ENCODE data around the gene CALCA.

CALCA gene

DNA sequence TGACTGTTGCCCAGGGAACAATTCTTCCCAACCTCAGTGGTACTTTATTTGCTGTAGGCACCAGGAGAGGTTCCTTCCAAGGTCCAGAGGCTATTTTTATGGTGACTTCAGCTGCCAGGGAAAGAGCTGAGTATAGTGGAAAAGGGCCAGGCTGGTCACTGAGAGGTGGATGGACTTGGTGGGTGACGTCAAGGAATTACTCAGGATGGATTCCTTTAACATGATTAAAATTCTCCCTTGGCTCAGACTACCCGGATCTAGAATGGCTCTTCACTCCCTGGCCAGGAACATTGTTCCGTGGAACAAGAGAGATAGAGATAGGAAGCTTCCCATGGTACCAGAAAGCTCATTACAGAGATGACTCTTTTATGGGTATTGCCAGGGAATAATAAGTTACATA lies 8.7 kb upstream of the CALCA start:
- no peak overlapping the region for H3K27ac ChIP-seq
- no peak for TF ChIP-seq ZFX (IDR thresholded peaks at IDR 0.05)
- TF ChIP-seq, protein P1, sequence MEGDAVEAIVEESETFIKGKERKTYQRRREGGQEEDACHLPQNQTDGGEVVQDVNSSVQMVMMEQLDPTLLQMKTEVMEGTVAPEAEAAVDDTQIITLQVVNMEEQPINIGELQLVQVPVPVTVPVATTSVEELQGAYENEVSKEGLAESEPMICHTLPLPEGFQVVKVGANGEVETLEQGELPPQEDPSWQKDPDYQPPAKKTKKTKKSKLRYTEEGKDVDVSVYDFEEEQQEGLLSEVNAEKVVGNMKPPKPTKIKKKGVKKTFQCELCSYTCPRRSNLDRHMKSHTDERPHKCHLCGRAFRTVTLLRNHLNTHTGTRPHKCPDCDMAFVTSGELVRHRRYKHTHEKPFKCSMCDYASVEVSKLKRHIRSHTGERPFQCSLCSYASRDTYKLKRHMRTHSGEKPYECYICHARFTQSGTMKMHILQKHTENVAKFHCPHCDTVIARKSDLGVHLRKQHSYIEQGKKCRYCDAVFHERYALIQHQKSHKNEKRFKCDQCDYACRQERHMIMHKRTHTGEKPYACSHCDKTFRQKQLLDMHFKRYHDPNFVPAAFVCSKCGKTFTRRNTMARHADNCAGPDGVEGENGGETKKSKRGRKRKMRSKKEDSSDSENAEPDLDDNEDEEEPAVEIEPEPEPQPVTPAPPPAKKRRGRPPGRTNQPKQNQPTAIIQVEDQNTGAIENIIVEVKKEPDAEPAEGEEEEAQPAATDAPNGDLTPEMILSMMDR (conservative IDR thresholded peaks at IDR 0.05) = no peak

DNA sequence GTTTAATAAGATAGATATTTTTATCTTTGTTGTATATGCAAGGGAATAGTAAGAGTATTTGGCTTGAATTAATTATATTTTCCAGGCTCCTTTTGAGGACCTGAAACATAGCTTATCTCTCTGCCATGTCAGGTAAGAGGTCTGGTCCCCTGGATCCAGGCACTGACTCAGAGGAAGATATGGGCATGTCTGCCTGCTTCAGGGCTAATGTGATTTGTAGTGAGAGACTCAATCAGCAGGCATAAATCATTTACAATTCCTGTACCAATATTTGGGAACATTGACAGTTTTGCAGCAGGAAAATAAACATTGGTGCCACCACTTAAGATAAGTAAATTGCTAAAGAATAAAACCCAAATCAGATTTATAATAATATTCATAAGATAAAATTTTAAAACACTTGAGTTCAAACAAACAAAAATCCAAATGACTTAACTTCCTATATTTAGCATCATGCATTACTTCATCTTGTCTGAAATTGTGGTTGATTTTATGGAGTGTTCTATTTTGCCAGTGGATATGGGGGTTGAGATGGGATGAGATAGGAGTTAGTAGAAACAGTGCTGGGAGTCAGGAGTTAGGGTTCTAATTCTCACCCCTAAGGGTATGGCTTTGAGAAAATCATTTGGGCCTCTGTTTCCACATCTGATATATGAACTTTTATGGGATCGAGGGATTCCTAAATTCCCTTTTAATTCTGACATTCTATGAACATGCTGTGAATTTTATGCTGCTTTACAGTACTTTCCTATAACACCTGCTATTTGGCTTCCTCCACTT lies 5.1 kb upstream of the CALCA start:
- no peak overlapping the region for H3K27ac ChIP-seq
- TF ChIP-seq, protein P1 (conservative IDR thresholded peaks at IDR 0.05) = no peak
- no peak for TF ChIP-seq ZFX (IDR thresholded peaks at IDR 0.05)

DNA sequence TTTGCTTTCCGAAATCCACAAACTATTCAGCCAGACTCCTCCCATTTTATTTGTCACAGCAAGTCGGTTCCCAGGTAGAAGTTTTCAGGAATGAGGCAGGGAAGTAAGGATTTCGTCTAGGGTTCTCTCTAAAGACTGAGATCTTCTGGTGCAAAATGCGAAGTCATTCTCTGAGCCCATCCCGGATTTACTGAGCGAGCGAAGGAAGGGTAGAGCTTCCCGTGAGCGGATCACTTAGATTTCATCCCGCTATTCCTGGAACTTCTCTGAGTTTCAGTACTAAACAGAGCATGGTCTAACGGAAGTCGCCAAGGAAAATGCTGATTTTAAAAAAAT lies 3.1 kb upstream of the CALCA start:
- TF ChIP-seq, protein P1 (conservative IDR thresholded peaks at IDR 0.05) = no peak
- no peak for TF ChIP-seq ZFX (IDR thresholded peaks at IDR 0.05)
- H3K27ac ChIP-seq = no peak overlapping the region

DNA sequence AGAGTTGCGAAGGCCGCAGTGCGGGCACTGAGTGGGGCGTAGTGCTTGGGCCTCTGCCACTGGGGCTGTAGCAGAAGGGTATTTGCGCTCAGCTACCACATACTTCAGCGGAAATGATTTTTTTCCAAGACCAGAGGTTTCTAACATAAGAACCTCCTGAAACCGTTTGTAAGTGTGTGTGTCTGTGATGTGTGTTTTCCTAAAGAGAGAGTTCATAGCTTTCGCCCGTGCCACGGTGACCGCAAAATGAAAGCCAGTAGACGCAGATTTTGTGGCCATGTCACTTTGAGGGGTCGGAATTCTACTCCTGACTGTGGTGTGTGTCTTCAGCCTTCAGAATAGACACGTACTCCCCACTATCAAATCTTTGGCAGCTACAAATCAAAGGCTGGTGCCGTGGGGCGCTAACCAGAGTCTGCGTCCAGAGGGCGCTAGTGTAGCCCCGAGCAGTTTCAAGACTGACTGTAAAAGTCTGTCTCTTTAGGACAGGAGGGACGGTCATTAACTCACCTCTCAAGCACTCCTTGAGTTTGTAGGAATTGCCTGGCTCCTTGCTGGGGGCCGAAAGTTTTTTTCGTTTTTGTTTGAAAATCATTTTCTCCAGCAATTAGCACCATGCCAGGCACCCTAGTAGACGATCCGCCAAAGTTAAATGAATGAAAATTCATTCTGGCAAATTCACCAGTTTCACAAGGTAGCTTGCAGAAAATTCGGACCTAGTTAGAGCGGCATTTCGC lies 2.5 kb upstream of the CALCA start:
- H3K27ac ChIP-seq = no peak overlapping the region
- TF ChIP-seq ZFX (IDR thresholded peaks at IDR 0.05) = no peak
- TF ChIP-seq, protein P1 (conservative IDR thresholded peaks at IDR 0.05) = peak; percentile 91

DNA sequence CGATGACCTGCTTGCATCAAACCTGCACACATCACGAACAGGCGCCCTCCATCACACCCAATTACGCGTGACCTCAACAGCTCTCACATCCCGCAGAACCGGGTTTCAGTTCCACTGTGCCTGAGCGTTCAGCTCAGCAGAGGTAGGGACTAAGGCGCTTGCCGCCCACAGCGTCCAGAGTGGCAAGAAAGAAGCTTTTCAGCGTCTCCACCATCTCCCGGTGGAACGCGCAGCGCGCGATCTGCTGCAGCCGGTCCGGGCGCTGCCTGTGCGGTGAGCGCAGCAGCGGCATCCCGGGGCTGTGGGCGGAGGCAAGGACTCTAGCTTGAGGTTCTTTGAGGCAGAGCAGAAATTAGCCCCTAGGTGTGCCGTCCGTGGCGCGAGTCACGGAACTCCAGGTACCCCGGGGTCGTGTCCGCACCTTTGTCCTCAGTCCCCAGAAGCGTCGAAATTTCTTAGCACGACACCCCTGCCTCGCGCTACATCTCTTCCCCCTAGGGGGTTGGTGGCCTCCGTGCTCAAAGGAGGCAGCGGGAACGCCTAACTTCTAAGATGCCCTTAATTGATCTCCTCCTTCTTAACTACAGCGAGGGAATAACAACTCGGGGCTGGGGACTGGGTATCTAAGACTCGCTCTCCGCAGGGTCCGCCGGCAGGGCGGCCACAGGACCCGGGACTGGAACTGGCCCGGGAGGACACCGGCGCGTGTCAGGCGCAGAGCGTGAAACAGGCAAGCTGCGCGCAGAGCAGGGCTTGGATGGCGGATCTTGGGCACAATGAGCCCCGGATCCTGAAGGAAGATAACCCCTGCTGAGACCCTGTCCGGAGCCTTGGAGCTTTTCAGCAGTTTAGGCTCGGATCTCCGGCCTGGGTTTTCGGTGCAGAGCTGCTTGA lies 1.7 kb upstream of the CALCA start:
- no peak overlapping the region for H3K27ac ChIP-seq
- TF ChIP-seq, protein P1 (conservative IDR thresholded peaks at IDR 0.05) = no peak
- no peak for TF ChIP-seq ZFX (IDR thresholded peaks at IDR 0.05)

DNA sequence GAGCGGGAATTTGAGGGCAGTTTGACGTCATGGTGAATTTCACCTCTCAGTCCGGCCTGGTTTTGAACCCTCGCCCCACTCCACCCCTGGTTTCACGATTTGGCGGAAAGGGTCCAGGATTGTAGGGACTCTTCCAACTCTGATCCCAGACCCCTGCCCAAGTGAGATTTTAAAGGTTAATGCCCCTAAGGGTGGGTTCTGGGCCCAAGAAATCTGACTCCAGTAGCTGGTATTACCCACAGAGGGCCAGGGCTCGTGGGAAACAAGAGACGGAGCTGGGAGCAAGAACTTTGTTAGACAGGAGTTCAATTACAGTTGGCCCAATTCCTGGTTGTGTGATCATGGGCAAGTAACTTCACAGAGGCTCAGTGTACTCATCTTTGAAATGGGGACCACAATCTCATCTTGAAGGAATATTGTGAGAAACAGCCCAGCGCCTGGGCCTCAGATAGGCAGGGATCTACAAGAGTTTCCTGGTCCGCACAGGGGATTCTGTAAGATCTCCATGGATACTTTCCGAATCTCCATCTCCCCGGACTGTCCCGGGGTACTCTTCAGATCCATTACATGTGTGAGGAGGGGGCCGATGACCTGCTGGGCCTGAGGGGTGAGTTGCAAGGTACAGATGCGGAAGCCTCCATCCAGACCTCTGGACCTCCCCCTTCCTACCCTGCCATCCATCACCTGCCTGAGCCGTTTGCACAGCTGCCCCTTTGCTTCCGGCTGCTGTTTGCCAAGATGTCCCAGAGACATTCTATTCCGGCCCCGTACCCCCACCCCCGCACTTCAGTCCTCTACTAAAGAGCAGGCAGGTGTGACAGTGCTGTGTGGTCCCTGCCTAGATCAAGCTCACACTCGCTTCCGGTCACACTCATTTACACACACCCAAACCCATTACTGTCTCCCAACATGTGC lies 687 bp upstream of the CALCA start:
- H3K27ac ChIP-seq = no peak overlapping the region
- TF ChIP-seq ZFX (IDR thresholded peaks at IDR 0.05) = no peak
- TF ChIP-seq, protein P1 (conservative IDR thresholded peaks at IDR 0.05) = no peak

All from C4-2B (cell line).